ENCODE measurements around the gene KCNK15. TPM values are rescaled to one million over a fixed set of nuclear protein-coding genes. Genes with fewer than 3 reads are reported as not detected.

KCNK15 gene
- total and polyA plus RNA-seq, 5 experiments from 2014 or later: not detected

DNA sequence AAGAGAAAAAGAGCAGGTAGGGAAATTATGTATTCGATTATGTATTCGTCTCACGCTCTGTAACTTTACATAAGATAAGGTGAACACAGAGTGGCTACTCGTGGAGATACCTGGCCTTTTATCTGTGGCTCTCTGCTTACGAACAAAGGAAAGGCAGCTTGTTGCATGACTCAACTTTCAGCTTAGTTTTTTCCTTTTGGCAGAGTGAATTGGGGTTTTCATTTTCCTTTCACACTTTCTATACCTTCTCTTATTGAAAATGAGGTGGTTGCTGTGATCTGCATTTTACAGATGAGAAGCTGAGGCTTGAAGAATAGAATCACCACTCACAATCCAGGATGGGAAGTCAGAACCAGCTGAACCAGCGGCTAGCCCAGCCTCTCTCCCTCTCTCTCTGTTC is 13.3 kb upstream of the KCNK15 start:
- POLR2A ChIA-PET: interaction anchor here (1.3 kb wide), 1 partner anchor 48 kb away, joined by 3 read pairs; no protein-coding TSS in a partner anchor

DNA sequence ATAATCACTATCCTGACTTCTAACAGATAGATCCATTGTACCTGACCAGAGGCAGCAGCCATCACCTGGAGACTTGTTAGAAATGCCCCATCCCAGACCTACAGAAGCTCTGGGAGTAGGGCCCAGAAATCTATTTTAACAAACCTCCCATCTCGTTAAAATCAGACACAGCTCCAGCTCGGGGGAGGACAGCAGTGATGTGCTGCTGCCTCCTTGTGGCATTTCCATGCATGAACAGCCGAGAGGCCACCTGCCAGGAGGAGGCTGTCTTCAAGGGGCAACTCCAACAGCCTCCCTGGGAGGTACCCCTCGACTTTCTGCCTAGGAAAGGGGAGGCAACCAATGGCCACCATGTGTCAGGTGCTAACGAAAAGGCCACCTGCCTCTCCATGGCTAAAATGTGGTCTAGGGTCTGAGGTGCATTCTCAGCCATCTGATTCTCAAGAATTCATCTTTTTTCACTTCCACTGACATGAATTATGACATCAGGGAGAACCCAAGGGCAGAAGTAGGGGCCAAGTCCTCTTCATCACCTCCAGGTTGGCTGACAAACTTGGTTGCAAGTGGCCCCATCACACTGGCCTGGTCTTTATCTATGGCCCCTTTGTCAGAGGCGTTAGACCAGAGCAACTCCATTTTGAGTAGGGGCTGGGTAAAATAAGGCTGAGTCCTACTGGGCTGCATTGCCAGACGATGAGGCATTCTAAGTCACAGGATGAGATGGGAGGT is 12.2 kb upstream of the KCNK15 start:
- DNase-seq (peak; percentile 37 to 76 (median 58)), ATAC-seq (peak; percentile 79 to 88)
- Mint-ChIP-seq H3K9me3 (peaks cover 0 to 8% (median 0%) of the 10 kb centered on the region in 9 donors), H3K4me3 (no peak overlapping the region), H3K4me1 (peaks cover 11 to 17% (median 14%) of the 10 kb centered on the region in 4 donors), H3K36me3 (peaks cover 0 to 2% (median 0%) of the 10 kb centered on the region in 3 donors), H3K27me3 (no peaks in the 10 kb centered on the region), H3K27ac (peak overlapping the region in 5 of 10 donors; percentile 40 to 72 (median 63))
- POLR2A ChIA-PET: no interaction called here

More for the DNA sequence above, 13.3 kb upstream of the KCNK15 start:
- H3K9me3 Mint-ChIP-seq: peaks cover 0 to 8% (median 0%) of the 10 kb centered on the region in 9 donors
- DNase-seq (no peak), ATAC-seq (no peak)
- no peaks in the 10 kb centered on the region for H3K27me3 Mint-ChIP-seq
- peaks cover 0 to 1% (median 0%) of the 10 kb centered on the region in 3 donors for H3K36me3 Mint-ChIP-seq
- H3K27ac Mint-ChIP-seq: peak overlapping the region in 1 of 10 donors; percentile 65
- peaks cover 11 to 17% (median 13%) of the 10 kb centered on the region in 4 donors for H3K4me1 Mint-ChIP-seq
- no peak overlapping the region for H3K4me3 Mint-ChIP-seq

DNA sequence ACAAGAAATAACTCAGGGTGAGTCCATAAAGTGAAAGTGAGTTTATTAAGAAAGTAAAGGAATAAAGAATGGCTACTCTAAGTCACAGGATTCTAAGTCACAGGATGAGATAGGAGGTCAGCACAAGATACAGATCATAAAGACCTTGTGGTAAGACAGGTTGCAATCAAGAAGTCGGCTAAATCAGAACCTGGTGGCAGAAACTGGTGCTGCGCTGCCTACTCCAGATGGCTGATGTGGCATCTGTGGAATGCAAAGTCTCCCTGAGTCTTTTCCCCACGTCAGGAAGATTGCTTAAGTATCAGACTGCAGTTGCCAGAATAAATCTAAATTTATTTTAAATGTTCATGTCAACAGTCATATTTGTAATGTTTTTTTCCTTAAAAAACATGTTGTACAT is 10.7 kb upstream of the KCNK15 start:
- POLR2A ChIA-PET: no interaction called here
- DNase-seq: no peak
- Mint-ChIP-seq H3K27ac (no peak overlapping the region), H3K9me3 (peaks cover 0 to 8% (median 0%) of the 10 kb centered on the region in 9 donors), H3K27me3 (no peaks in the 10 kb centered on the region), H3K36me3 (peaks cover 0 to 4% (median 0%) of the 10 kb centered on the region in 3 donors), H3K4me3 (no peak overlapping the region), H3K4me1 (peaks cover 11 to 19% (median 15%) of the 10 kb centered on the region in 4 donors)
- ATAC-seq: no peak

DNA sequence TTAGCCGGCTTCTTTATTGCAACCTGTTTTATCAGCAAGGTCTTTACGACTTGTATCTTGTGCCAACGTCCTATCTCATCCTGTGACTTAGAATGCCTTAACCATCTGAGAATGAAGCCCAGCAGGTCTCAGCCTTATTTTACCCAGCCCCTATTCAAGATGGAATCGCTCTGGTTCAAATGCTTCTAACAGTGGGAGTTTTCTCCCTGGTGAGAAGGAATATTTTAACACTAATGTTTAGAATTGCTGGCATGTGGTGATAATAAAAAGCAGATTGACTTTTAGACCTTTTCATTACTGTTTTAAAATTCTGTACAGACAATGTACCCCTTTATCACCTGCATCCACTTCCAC is 9.9 kb upstream of the KCNK15 start:
- H3K4me1 Mint-ChIP-seq: peaks cover 11 to 19% (median 15%) of the 10 kb centered on the region in 4 donors
- peak overlapping the region in 6 of 10 donors; percentile 55 to 81 (median 70) for H3K4me3 Mint-ChIP-seq
- POLR2A ChIA-PET: no interaction called here
- H3K27ac Mint-ChIP-seq: peak overlapping the region in 4 of 10 donors; percentile 41 to 84 (median 63)
- peaks cover 0 to 4% (median 0%) of the 10 kb centered on the region in 3 donors for H3K36me3 Mint-ChIP-seq
- peaks cover 0 to 8% (median 0%) of the 10 kb centered on the region in 9 donors for H3K9me3 Mint-ChIP-seq
- DNase-seq (no peak), ATAC-seq (no peak)
- H3K27me3 Mint-ChIP-seq: no peaks in the 10 kb centered on the region

DNA sequence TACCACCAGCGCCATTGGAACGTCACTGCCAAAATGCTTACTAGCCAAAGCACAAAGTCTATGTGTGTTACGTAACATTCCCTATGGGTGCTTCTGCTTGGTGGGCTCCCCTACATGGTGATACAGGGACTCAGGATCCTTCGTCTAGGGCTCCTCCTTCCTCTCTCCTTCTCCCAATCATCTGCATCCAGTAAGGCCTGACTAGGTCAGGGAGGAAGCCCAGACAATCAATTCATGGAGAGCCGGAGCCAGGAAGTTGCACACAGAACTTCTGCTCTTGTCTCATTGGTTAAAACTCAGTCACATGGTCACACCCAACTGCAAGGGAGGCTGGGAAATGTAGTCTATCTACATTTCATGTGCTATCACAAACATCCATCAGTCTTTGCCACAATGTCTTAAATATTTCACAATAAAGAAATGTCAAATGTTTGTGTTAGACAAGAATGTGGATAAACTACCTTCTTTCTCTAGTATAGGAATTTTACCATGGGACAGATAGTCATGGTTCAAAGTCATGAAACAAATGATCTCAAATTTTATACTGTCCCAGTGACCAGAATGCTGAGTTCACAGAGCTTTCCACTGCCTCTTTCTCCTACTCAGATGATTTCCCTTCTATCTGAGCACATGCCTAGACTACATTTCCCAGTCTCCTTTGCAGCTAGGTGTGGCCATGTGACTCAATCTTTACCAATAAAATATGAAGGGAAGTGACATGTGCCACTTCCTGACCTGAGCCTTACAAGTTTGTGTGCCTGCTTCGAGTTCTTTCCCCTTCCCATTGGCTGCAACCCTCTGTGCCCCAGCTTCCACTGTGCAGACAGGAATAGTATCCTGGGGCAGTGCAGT is 9.3 kb upstream of the KCNK15 start:
- POLR2A ChIA-PET: no interaction called here
- no peaks in the 10 kb centered on the region for H3K27me3 Mint-ChIP-seq
- H3K27ac Mint-ChIP-seq: peak overlapping the region in 9 of 10 donors; percentile 20 to 91 (median 81)
- peaks cover 0 to 8% (median 0%) of the 10 kb centered on the region in 9 donors for H3K9me3 Mint-ChIP-seq
- DNase-seq (peak in 6 of 10 donors; percentile 15 to 49 (median 24)), ATAC-seq (peak; percentile 70 to 83)
- H3K4me1 Mint-ChIP-seq: peaks cover 11 to 19% (median 15%) of the 10 kb centered on the region in 4 donors
- peak overlapping the region; percentile 55 to 81 (median 63) for H3K4me3 Mint-ChIP-seq
- peaks cover 0 to 4% (median 0%) of the 10 kb centered on the region in 3 donors for H3K36me3 Mint-ChIP-seq

DNA sequence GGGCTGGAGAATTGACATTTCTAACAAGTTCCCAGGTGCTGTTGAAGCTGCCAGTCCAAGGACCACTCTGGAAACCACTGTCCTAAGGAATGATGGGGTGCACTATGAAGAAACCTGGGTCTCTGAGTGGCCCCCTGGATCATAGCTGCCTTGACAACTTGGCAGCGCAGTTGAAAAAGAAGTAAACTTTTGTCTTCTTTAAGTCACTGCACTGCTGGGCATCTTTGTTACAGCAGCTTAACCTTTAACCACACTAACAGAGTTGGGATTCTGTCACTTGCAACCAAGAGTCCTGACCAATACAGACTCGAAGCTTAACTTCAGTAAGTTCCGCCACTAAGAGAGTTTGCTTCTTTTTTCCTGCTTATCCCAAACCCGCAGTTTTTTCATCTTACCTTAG is 8.5 kb upstream of the KCNK15 start:
- ATAC-seq (no peak), DNase-seq (no peak)
- POLR2A ChIA-PET: no interaction called here
- H3K36me3 Mint-ChIP-seq: peaks cover 0 to 4% (median 0%) of the 10 kb centered on the region in 3 donors
- H3K9me3 Mint-ChIP-seq: peaks cover 0 to 8% (median 0%) of the 10 kb centered on the region in 9 donors
- peaks cover 0 to 4% (median 0%) of the 10 kb centered on the region in 5 donors for H3K27me3 Mint-ChIP-seq
- peak overlapping the region in 2 of 10 donors; percentile 9 to 55 for H3K4me3 Mint-ChIP-seq
- peaks cover 11 to 19% (median 15%) of the 10 kb centered on the region in 4 donors for H3K4me1 Mint-ChIP-seq
- H3K27ac Mint-ChIP-seq: peak overlapping the region in 2 of 10 donors; percentile 46 to 61

DNA sequence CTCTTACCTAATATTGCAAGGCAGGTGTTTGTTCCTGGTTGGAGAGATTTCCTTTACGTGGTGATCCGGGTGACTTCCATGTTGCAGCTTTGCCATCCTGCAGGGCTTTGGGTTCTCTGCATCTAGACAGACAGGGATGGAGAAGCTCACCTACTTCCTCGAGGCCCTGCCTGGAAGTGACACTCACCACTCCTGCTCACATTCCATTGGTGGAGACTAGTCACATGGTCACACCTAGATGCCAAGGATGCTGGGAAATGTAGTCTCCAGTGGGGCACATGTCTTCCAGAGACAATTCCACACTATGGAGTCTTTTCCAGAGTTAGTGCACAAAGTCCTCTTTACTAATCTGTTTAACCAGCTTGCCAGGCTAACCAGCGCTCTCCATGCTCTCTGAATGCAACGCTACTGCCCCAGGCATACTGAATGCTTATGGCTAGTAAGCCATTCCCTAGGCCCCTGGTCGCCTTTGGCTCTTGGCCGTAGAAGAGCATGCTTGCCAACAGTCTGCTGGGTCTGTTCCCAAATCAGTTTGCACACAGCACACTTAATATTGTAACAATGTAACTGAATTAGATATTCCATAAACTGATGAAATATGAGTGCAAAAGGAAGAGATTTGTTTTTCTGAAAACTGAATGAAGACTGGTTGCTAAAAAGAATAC is 6.7 kb upstream of the KCNK15 start:
- Mint-ChIP-seq H3K9me3 (peaks cover 0 to 8% (median 0%) of the 10 kb centered on the region in 9 donors), H3K27me3 (peaks cover 0 to 5% (median 0%) of the 10 kb centered on the region in 5 donors), H3K4me3 (no peak overlapping the region), H3K27ac (no peak overlapping the region), H3K4me1 (peaks cover 9 to 16% (median 12%) of the 10 kb centered on the region in 4 donors), H3K36me3 (peaks cover 0 to 4% (median 0%) of the 10 kb centered on the region in 3 donors)
- ATAC-seq (peak; percentile 63 to 67), DNase-seq (peak in 6 of 10 donors; percentile 14 to 44 (median 28))
- POLR2A ChIA-PET: no interaction called here

DNA sequence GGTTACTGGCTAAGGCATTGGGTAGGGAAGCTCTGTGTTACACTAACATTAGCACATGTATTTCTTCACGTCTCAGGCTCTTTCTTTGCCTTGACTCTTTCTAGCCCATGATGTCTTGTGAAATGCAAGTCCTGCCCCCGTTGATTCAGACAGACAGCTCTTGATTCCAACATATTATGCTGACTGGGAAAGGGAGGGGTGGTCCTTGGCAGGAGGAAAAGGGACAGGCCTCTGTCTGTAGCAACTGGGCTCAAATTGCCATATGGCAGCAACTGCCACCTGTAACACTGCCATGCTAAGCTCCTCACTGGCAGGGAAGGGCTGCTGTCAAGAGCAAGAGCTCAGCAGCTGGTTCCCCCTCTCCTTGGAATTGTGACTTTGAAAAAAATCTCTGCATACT is 5.7 kb upstream of the KCNK15 start:
- Mint-ChIP-seq H3K4me1 (peaks cover 9 to 16% (median 13%) of the 10 kb centered on the region in 4 donors), H3K27me3 (peaks cover 0 to 11% (median 1%) of the 10 kb centered on the region in 5 donors), H3K9me3 (peaks cover 0 to 8% (median 0%) of the 10 kb centered on the region in 9 donors), H3K36me3 (peaks cover 0 to 4% (median 0%) of the 10 kb centered on the region in 3 donors), H3K4me3 (no peak overlapping the region), H3K27ac (peak overlapping the region in 1 of 10 donors; percentile 22)
- no peak for DNase-seq
- no peak for ATAC-seq
- POLR2A ChIA-PET: no interaction called here

DNA sequence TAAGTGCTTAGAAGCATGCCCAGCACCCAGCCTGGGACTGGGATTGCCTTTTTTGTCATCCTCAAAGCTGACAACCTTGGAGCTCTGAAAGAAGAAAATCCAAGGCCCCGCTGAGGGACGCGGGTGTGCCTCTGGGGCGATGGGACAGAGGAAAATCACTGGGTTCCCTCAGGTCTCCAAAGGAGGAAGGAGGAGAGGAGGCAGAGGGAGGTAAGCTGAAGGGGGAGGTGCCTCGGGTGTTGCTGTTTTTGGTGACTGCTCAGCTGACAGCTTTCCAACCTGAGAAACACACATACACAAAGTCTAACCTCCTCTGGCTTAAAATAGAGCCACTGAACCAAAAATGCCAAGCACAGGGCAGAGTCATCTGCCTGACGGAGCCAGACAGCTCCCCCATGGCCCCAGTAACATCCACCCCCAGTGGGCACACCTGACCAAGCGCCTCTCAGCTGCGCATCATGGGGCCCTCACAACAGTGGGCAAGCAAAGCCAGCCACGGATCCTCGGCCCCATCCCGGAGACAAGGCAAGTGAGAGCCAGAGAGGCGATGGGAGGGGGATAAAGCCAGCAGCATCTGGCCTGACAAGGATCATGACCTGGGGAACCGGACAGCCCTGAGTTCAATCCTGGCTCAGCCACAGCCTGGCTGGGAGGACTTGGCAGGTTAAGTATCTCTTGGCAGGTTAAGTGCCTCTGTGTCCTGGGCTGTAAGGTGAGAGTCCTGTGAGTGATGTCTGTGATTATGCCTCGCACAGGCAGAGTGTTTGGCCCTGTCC is 3.2 kb upstream of the KCNK15 start:
- DNase-seq (no peak), ATAC-seq (no peak)
- peaks cover 5 to 21% (median 13%) of the 10 kb centered on the region in 4 donors for H3K4me1 Mint-ChIP-seq
- POLR2A ChIA-PET: no interaction called here
- H3K9me3 Mint-ChIP-seq: no peaks in the 10 kb centered on the region
- no peak overlapping the region for H3K4me3 Mint-ChIP-seq
- H3K27ac Mint-ChIP-seq: peak overlapping the region in 1 of 10 donors; percentile 70
- peaks cover 0 to 2% (median 0%) of the 10 kb centered on the region in 3 donors for H3K36me3 Mint-ChIP-seq
- H3K27me3 Mint-ChIP-seq: peaks cover 3 to 25% (median 13%) of the 10 kb centered on the region in 5 donors

DNA sequence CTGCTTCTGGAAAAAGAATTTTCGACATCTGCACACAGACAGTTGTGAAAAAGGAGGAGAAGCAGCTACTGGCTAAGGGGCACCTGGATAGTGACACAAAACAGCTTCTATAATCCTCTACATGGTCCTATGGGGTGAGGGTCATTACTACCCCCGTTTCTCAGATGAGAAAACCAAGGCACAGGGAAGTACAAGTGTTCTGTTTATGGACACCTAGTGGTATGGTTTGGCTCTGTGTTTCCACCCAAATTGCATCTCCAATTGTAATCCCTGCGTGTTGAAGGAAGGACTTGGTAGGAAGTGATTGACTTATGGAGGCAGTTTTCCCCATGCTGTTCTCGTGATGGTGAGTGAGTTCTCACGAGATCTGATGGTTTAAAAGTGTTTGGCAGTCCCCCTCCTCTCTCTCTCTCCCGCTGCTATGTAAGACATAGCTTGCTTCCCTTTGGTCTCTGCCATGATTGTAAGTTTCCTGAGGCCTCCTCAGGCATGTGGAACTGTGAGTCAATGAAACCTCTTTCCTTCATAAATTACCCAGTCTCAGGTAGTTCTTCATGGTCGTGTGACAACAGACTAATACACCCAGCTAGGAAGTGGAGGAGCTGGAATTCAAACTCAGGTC is 2.5 kb upstream of the KCNK15 start:
- DNase-seq: no peak
- H3K27me3 Mint-ChIP-seq: peaks cover 5 to 27% (median 20%) of the 10 kb centered on the region in 5 donors
- POLR2A ChIA-PET: no interaction called here
- no peak overlapping the region for H3K4me3 Mint-ChIP-seq
- H3K9me3 Mint-ChIP-seq: no peaks in the 10 kb centered on the region
- peaks cover 0 to 2% (median 0%) of the 10 kb centered on the region in 3 donors for H3K36me3 Mint-ChIP-seq
- peaks cover 6 to 23% (median 13%) of the 10 kb centered on the region in 4 donors for H3K4me1 Mint-ChIP-seq
- no peak for ATAC-seq
- no peak overlapping the region for H3K27ac Mint-ChIP-seq

DNA sequence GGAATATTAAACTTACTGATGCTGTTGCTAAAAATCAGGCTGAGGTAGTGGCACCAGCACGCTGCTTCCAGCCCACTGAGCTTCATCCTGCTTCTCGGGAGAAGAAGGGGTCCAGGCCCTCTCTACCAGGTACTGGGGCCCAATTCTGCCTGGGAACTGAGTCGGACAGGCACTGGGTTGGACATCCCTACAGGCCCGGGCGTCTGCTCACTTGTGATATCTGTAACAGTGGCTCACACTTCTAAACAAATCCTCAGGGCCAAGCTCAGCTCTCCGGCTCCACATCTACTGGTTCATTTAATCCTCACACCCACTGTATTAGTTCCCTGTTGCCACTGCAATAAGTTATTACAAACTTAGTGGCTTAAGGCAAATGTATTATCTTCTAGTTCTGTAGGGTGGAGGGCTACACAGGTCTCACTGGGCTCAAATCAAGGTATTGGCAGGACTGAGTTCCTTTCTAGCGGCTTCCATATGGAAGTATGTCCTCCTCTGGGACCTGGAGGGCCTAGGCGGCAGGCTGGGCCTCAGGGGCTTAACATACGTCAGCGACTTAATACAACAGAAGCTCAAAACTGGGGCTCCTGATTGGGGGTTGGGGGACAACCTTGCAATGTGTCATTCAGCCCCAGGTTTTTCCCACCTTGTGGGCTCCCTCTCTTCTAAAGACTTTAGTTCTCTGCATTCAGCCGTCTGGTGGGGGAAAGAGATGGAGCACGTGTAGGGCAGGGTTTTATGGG is 1.6 kb upstream of the KCNK15 start:
- DNase-seq (no peak), ATAC-seq (no peak)
- peaks cover 6 to 23% (median 11%) of the 10 kb centered on the region in 4 donors for H3K4me1 Mint-ChIP-seq
- H3K4me3 Mint-ChIP-seq: peak overlapping the region in 1 of 10 donors; percentile 83
- H3K27ac Mint-ChIP-seq: peak overlapping the region in 2 of 10 donors; percentile 21 to 78
- H3K27me3 Mint-ChIP-seq: peaks cover 8 to 33% (median 27%) of the 10 kb centered on the region in 5 donors
- no peaks in the 10 kb centered on the region for H3K36me3 Mint-ChIP-seq
- no peaks in the 10 kb centered on the region for H3K9me3 Mint-ChIP-seq
- POLR2A ChIA-PET: no interaction called here

All from naive thymus-derived CD8-positive, alpha-beta T cell (primary cell).